B cell (primary cell): ENCODE measurements around the gene TRAPPC3L. TPM values are rescaled to one million over a fixed set of nuclear protein-coding genes. Genes with fewer than 3 reads are reported as not detected.
"Not testable (repeated sequence)": the region's sequence is repeated elsewhere in the genome, so short reads cannot be mapped to it uniquely, and the experiment has no call there.

ENCODE experiments used
- ATAC-seq: fragments of 200-7000 bp; cut with Tn5 transposase; one replicate; pipeline ENCODE4 v1.10.0; 2021; ENCODE audit warnings: low read depth, mild to moderate bottlenecking, moderate number of reproducible peaks, moderate library complexity
- CTCF ChIA-PET: fragments of 350-600 bp; sonication (Branson Sonifier 250); formaldehyde crosslinking; loops from one replicate; lab custom pipeline; 2021; ENCODE audit warnings: antibody characterized with exemption, inconsistent platforms; lab: Charles Lee
- POLR2A ChIA-PET: fragments of 350-600 bp; sonication (Branson Sonifier 250); formaldehyde crosslinking; loops from one replicate; lab custom pipeline; 2021; ENCODE audit warnings: antibody characterized with exemption; lab: Charles Lee
- DNase-seq: peaks from one replicate; pipeline ENCODE4 v3.0.0; 2013
- H2AFZ ChIP-seq: 2 replicates; pipeline ENCODE4 v1.6.1; 2012; ENCODE audit warnings: mild to moderate bottlenecking, low read depth, low read length; ENCODE audit not compliant: insufficient read depth, poor library complexity, severe bottlenecking
- H3K27ac ChIP-seq, 2 donors: 1 replicate in 1 of 2; 2 replicates in 1 of 2; pipeline ENCODE4 v1.5.1; 2012 to 2013; ENCODE audit warnings: low read length in 2 of 2, mild to moderate bottlenecking in 2 of 2, moderate library complexity in 1 of 2
- H3K27me3 ChIP-seq, 4 experiments: fragments of 200-600 bp in 1 of 4; sonication (generic) in 1 of 4; replicated peaks in 1 of 4; 1 replicate in 2 of 4; 2 replicates in 2 of 4; pipeline versions ENCODE4 v1.6.1 to v1.7.0; 2013 to 2016; ENCODE audit warnings: low read length in 3 of 4, mild to moderate bottlenecking in 2 of 4, mixed read lengths in 1 of 4, moderate library complexity in 1 of 4; ENCODE audit not compliant: insufficient read depth in 4 of 4, control insufficient read depth in 3 of 4; ENCODE audit errors: control extremely low read depth in 1 of 4
- H3K36me3 ChIP-seq, 2 experiments: replicated peaks in 1 of 2; 1 replicate in 1 of 2; 2 replicates in 1 of 2; pipeline versions ENCODE4 v1.6.1 to v1.7.1; 2013; ENCODE audit warnings: low read length in 1 of 2; ENCODE audit not compliant: insufficient read depth in 2 of 2, control insufficient read depth in 1 of 2; ENCODE audit errors: control extremely low read depth in 1 of 2, extremely low read depth in 1 of 2
- H3K4me1 ChIP-seq, 2 donors: fragments of 200-600 bp in 1 of 2; sonication (generic) in 1 of 2; 1 replicate in 1 of 2; 2 replicates in 1 of 2; pipeline versions ENCODE4 v1.5.1 to v1.6.1; 2013 to 2017; ENCODE audit warnings: low read length in 2 of 2; ENCODE audit not compliant: control insufficient read depth in 2 of 2, insufficient read depth in 2 of 2
- H3K4me2 ChIP-seq: replicated peaks from 2 replicates; pipeline ENCODE3; 2012; ENCODE audit warnings: mild to moderate bottlenecking, low read depth, low read length; ENCODE audit not compliant: poor library complexity, severe bottlenecking
- H3K4me3 ChIP-seq, 5 experiments: fragments of 200-600 bp in 1 of 5; sonication (generic) in 1 of 5; 1 replicate in 3 of 5; 2 replicates in 2 of 5; pipeline versions ENCODE4 v1.5.1 to v1.7.0; 2011 to 2016; ENCODE audit warnings: low read length in 4 of 5, mild to moderate bottlenecking in 4 of 5, low read depth in 2 of 5, control low read depth in 1 of 5, moderate library complexity in 1 of 5; ENCODE audit not compliant: insufficient read depth in 1 of 5; ENCODE audit errors: control extremely low read depth in 1 of 5, extremely low read depth in 1 of 5
- H3K79me2 ChIP-seq: fragments of 200-600 bp; sonication (generic); one replicate; pipeline ENCODE4 v1.6.0; 2016; ENCODE audit warnings: low read length; ENCODE audit not compliant: control insufficient read depth, insufficient read depth
- H3K9ac ChIP-seq: fragments of 200-600 bp; sonication (generic); 2 replicates; pipeline ENCODE4 v1.6.1; 2017; ENCODE audit warnings: mild to moderate bottlenecking, low read length, moderate library complexity
- H3K9me3 ChIP-seq, 3 donors: one replicate each; pipeline versions ENCODE4 v1.6.1 to v1.7.1; 2013; ENCODE audit warnings: low read length in 2 of 3; ENCODE audit not compliant: control insufficient read depth in 2 of 3, insufficient read depth in 1 of 3; ENCODE audit errors: control extremely low read depth in 1 of 3
- H4K20me1 ChIP-seq: 2 replicates; pipeline ENCODE4 v1.6.0; 2012; ENCODE audit warnings: mild to moderate bottlenecking, low read length; ENCODE audit not compliant: insufficient read depth, control insufficient read depth, poor library complexity, severe bottlenecking
- H3K27ac Mint-ChIP-seq: one replicate; pipeline ENCODE4 v1.8.0; 2021; ENCODE audit warnings: mixed read lengths
- H3K27me3 Mint-ChIP-seq: one replicate; pipeline ENCODE4 v1.8.0; 2021; ENCODE audit warnings: mixed read lengths
- H3K4me1 Mint-ChIP-seq: one replicate; pipeline ENCODE4 v1.8.0; 2021; ENCODE audit warnings: mixed read lengths
- H3K4me3 Mint-ChIP-seq: one replicate; pipeline ENCODE4 v1.8.0; 2021; ENCODE audit warnings: mixed read lengths
- H3K9me3 Mint-ChIP-seq: one replicate; pipeline ENCODE4 v1.8.0; 2022; ENCODE audit warnings: mixed read lengths; ENCODE audit not compliant: insufficient read depth
- CTCF ChIP-seq: fragments of 200-600 bp; IDR thresholded peaks from one replicate; pipeline ENCODE4 v1.8.0; 2022; ENCODE audit warnings: antibody characterized with exemption, mild to moderate bottlenecking
- EZH2 ChIP-seq: IDR thresholded peaks from 2 replicates; pipeline ENCODE4 v1.6.1; 2012; ENCODE audit warnings: borderline replicate concordance, low read depth, mild to moderate bottlenecking, moderate library complexity, low read length; ENCODE audit not compliant: insufficient read depth, poor library complexity, severe bottlenecking
- WGBS: methylation state at CpG from one replicate; pipeline ENCODE4 v1.1.5; 2013; ENCODE audit warnings: missing lambda C conversion rate; ENCODE audit not compliant: insufficient coverage; 5-methylcytosine and 5-hydroxymethylcytosine counted together
- intact Hi-C: fragments of 100-400 bp; cut with micrococcal nuclease; formaldehyde crosslinking; loops from one replicate; pipeline ENCODE4 v1.10.0; 2022
- polyA plus RNA-seq: library from polyadenylated mRNA; depleted of rRNA; stranded (reverse); fragments of >200 nt; gene quantifications from 2 replicates; pipeline ENCODE4 v1.2.3, GENCODE V29; 2012
- total RNA-seq, 2 donors: library from RNA; stranded (reverse); fragments of 120-200 nt in 1 of 2; gene quantifications; 1 replicate in 1 of 2; 2 replicates in 1 of 2; pipeline versions ENCODE4 v1.2.3 to v1.2.4, GENCODE V29; 2013 to 2022

The TRAPPC3L gene
- total and polyA plus RNA-seq, 2 donors (not counting 1 experiment from before 2014, with no cell fraction given), result not detected

GRCh38 chr6:116497113-116497676 is 48.3 kb downstream of the TRAPPC3L start:
- H3K4me1 ChIP-seq, result no peaks in the 10 kb centered on the region
- CTCF ChIA-PET, result interaction anchor here (1.5 kb wide), 1 partner anchor 53 kb away, joined by 4 read pairs; no protein-coding TSS in a partner anchor
- H3K4me3 ChIP-seq, result no peak overlapping the region
- ATAC-seq, result no peak
- H3K79me2 ChIP-seq, result no peaks in the 10 kb centered on the region
- no peak overlapping the region for H2AFZ ChIP-seq
- 100% methylated on average over 2 of the region's 3 CpGs for WGBS
- H3K4me1 Mint-ChIP-seq, result no peaks in the 10 kb centered on the region
- H3K4me2 ChIP-seq, result no peak overlapping the region
- peaks cover 2% of the 10 kb centered on the region for H3K9me3 Mint-ChIP-seq
- no peak overlapping the region for H3K27ac Mint-ChIP-seq
- intact Hi-C loops, result no loop called here
- no peak for DNase-seq
- H4K20me1 ChIP-seq, result no peaks in the 10 kb centered on the region
- H3K27me3 Mint-ChIP-seq, result peaks cover 10% of the 10 kb centered on the region
- H3K36me3 ChIP-seq, result no peaks in the 10 kb centered on the region
- POLR2A ChIA-PET, result no interaction called here
- H3K4me3 Mint-ChIP-seq, result no peak overlapping the region
- no peak overlapping the region for H3K27ac ChIP-seq
- peaks cover 0 to 1% (median 0%) of the 10 kb centered on the region in 3 donors for H3K9me3 ChIP-seq
- H3K27me3 ChIP-seq, result no peaks in the 10 kb centered on the region
- no peak overlapping the region for H3K9ac ChIP-seq
- no peak for TF ChIP-seq CTCF
- no peak for TF ChIP-seq EZH2

- H3K27me3 ChIP-seq, H3K4me3 Mint-ChIP-seq, POLR2A ChIA-PET, H3K9ac ChIP-seq, ATAC-seq, H3K4me1 ChIP-seq, intact Hi-C loops, H3K9me3 Mint-ChIP-seq, H3K4me2 ChIP-seq, H3K27ac Mint-ChIP-seq, H3K4me1 Mint-ChIP-seq, H3K36me3 ChIP-seq, H3K27ac ChIP-seq, CTCF ChIA-PET, H3K9me3 ChIP-seq, H4K20me1 ChIP-seq, DNase-seq, H2AFZ ChIP-seq, H3K79me2 ChIP-seq, H3K4me3 ChIP-seq: not testable (repeated sequence)
- no CpG with 5 or more reads among the region's 1 CpG for WGBS
- peaks cover 14% of the 10 kb centered on the region for H3K27me3 Mint-ChIP-seq
Observed at GRCh38 chr6:116495161-116495560, 50.3 kb downstream of the TRAPPC3L start.
